GM19025 (cell line): ENCODE data around the gene BYSL.

Source experiments
- ATAC-seq: cut with Tn5 transposase; IDR thresholded peaks from one replicate; pipeline ENCODE4 v1.9.1; 2021; ENCODE audit warnings: mild to moderate bottlenecking, low read depth, moderate library complexity; ENCODE audit not compliant: unreplicated experiment

Gene BYSL

DNA sequence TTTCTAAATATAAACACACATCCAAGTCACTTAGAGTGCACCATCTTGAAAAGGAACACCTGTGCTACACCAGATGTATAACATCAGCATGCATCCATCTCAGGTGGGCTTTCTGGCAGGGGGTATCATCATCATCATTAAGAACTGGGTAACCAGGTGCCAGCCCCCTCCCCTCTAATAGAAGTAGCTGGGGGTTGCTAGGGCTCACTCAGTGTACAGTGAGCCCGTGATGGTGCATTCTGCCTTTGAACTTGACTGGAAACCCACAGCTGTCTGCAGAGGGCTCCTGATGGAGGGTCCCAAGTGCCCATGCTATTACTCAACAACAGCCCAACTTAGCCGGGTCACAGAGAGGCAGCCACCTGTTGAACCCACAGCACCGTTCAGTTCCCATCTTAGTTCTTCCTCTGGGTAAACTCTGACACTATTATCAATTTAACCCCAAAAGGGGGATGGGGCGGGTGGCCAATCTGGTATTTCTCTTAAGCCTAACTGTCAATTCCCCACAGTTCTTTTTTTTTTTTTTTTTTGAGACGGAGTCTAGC, 53.1 kb downstream of the BYSL start:
- ATAC-seq, result no peak

DNA sequence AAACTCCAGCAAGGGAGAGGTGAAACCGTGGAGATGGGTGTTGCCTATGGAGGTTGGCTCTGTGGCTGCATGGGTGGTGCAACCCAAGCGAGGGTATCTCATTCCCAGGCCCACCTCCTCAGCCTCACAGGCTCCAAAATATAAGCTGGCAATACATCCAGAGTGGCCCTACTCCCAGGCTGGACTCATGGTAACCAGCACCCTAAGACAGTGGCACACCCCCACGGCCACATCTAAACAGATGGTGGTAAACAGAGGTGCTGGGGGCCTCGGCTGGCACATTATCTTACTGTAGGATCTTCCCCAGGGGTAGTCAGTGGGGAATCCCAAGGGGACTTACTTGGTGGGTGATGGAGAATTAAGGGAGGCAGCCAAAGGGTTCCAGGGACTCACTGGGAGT, 54.0 kb downstream of the BYSL start:
- ATAC-seq, result no peak

DNA sequence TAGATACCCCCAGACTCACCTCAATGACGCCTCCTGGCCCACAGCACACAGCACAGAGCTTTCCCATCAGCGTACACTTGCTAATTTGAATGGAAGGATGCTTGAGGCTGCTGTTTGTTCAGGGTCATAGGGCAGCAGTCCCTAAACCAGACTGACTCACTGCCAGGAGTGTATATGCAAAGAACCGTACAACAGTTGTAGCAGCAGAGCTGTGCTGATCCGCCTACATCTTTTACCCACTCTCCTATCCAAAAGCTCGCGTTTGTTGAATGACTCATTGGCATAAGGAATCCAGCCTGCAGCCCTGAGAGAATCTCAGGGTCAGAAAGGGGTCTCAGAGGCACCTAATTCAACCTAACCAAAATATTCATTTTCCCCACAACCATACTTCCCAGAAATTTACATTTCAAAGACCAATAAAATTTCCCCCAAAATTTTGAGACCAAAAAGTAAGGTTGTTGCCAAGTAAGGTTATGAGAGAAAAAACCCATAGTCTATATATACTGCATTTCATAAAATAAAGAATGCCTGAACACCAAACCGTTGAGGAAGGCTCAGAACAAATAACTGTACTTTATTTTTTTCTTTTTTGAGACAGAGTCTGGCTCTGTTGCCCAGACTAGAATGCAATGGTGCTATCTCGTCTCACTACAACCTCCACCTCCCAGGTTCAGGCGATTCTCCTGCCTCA, 55.6 kb downstream of the BYSL start:
- no peak for ATAC-seq
